ENCODE data around the gene CLN3.

CLN3 gene

DNA sequence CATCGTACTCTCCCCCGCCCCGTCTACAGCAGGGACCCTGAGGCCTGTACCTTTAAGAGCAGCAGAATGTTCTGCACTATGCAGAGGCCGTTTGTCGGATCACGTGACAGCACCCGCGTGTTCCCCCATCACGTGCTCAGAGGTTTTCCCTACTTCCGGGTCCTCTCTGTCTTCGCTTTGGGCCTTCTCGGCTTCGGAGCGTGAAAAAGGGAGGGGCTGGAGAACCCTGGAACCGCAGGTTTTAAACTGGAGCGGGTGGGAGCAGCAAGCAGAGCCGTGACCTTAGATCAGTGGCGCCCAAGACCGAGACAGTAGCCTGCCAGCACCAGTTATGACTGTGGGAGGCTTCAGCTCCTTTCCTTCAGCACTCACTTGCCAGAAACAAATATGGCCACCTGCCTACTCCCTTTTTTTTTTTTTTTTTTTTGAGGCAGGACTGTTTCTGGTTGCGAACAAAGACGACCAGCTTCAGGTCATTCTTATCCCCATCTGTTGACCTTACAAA lies at the start of gene CLN3:
Gene CLN3, minus strand, starts transcription at position 105 of the 505 bp plus-strand sequence. CDS start 315 bp downstream, outside the sequence.
- peak; percentile 92 for DNase-seq (ENCODE audit: low read depth)

GRCh38 chr16:28540346-28540745 lies 48.5 kb upstream of the CLN3 start:
- DNase-seq (ENCODE audit: low read depth): no peak
- H3K4me3 ChIP-seq (ENCODE audit: low read depth, low read length): no peak overlapping the region
- TF ChIP-seq CTCF (IDR thresholded peaks at IDR 0.05; ENCODE audit: control insufficient read depth, extremely low read depth, insufficient read depth): no peak

More for the DNA sequence above, at the start of gene CLN3:
- peak within 1 kb of the TSS; percentile 100 for H3K4me3 ChIP-seq (ENCODE audit: low read depth, low read length)
- TF ChIP-seq CTCF (IDR thresholded peaks at IDR 0.05; ENCODE audit: control insufficient read depth, extremely low read depth, insufficient read depth): no peak

DNA sequence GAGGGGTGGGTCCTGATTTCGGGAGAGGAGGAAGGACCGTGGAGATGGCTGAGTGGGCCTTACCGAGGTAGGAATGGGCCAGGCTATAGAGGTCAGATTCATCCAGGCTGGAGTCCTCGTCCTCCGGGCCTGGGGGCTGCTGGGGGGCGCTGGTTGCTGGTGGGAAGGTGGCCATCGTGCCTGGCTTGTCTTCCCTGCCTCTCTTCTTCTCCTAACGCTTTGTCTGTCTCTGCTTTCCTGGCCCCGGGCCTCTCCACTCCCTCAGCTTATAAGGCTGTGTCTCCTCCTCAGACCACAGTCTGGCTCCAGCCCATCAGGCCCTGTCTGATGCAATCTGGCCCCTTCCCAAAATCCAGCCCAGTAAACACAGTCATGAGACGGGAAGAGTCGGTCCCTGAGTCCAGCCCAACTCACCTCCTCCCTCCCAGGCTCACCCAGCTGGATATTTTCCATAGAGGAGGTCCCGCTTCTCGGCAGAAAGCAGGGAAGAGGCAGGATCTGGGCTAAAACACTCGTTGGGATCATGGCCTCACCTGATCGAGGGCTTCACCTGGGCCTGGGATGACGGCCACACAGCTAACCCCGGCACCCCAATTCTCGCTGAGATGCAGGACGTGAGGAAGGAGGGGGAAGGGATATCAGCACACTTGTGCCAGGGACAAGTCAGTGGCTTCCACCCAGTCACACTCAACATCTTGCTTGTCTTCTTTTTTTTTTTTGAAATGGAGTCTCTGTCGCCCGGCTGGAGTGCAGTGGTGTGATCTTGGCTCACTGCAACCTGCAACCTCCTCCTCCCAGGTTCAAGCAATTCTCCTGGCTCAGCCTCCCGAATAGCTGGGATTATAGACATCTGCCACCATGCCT lies 47.1 kb upstream of the CLN3 start, which contains the start of gene NUPR1:
Gene NUPR1, minus strand, starts transcription at position 242 of the 864 bp plus-strand sequence. Its CDS starts 67 bp downstream, at position 175.
- TF ChIP-seq CTCF (IDR thresholded peaks at IDR 0.05; ENCODE audit: control insufficient read depth, extremely low read depth, insufficient read depth): no peak
- H3K4me3 ChIP-seq (ENCODE audit: low read depth, low read length): peak within 1 kb of the TSS; percentile 77
- peak; percentile 99 for DNase-seq (ENCODE audit: low read depth)

DNA sequence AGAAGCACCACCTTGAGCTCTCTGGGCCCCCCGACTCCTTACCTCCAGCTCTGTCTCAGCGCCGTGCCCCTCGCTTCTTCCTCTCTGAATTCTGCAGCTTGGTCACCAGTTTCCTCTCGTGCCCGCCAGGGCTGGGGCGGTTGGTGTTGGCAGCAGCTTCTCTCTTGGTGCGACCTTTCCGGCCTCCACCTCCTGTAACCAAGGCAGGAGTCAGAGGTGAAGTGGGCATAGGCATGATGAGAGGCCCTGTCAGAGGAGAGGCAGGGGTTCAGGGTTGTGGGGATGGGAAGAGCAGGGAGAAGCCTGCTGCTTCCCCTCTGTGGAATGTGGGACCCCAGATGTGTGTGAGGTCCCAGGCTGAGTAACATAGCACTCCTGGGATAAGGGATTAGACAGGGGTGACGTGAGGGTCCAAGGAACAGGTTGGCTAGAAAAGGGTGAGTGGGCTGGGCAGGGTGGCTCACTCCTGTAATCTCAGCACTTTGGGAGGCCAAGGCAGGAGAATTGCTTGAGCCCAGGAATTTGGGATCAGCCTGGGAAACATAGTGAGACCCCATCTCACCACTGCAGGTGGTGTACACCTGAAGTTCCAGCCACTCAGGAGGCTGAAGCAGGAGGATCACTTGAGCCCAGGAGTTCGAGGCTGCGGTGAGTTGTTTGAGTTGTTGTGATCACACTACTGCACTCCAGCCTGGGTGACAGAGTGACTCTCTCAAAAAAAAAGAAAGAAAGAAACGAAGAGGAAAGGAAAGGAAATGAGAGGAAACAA lies 46.3 kb upstream of the CLN3 start:
- TF ChIP-seq CTCF (IDR thresholded peaks at IDR 0.05; ENCODE audit: control insufficient read depth, extremely low read depth, insufficient read depth): no peak
- peak overlapping the region; percentile 77 for H3K4me3 ChIP-seq (ENCODE audit: low read depth, low read length)
- DNase-seq (ENCODE audit: low read depth): no peak

- TF ChIP-seq CTCF (IDR thresholded peaks at IDR 0.05; ENCODE audit: control insufficient read depth, extremely low read depth, insufficient read depth): no peak
- no peak for DNase-seq (ENCODE audit: low read depth)
- H3K4me3 ChIP-seq (ENCODE audit: low read depth, low read length): peak overlapping the region; percentile 77
These were observed 45.2 kb upstream of the CLN3 start for GRCh38 chr16:28537076-28537475.

DNA sequence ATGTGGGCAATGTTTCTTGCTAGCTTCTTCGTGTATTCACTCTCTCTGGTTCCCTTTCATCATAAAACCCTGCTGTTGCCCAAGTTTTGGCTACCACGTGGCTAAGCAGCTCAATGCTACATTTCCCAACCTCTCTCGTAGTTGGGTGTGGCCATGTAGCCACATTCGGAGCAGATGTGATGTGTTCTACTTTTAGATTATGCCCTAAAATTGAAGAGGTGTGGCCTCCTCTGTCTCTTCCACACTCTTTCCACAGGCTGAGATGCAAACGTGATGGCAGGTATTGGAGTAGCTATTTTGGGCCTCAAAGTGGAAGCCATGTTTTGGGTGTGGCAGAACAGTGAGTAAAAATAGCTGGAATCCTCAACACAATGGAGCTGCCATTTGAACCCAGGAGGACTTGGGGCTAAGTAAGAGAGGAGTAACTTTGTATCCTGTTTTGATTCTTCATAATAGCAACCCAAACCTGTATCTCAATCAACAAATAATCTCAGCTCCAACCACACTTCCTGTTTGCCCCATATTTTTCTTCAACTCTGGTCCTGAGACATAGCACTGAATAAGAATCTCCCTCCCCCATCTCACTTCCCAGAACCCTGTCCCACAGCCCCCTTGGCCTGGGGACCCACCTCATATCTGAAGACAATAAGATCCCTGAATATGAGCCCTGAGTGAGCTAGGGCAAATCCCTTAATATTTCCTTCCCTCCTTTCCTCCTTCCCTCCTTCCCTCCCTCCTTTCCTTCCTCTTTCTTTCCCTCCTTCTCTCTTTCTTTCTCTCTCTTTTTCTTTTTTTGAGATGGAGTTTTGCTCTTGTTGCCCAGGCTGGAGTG lies 42.9 kb upstream of the CLN3 start:
- no peak for DNase-seq (ENCODE audit: low read depth)

More for the DNA sequence above, 42.9 kb upstream of the CLN3 start:
- TF ChIP-seq CTCF (IDR thresholded peaks at IDR 0.05; ENCODE audit: control insufficient read depth, extremely low read depth, insufficient read depth): no peak
- no peak overlapping the region for H3K4me3 ChIP-seq (ENCODE audit: low read depth, low read length)

All from LNCaP clone FGC (cell line).